NT2/D1 (cell line): Measurements from ENCODE around the gene OSBPL2.

Source experiments
- SUZ12 ChIP-seq: IDR thresholded peaks from 2 replicates; pipeline ENCODE4 v1.6.1; 2011; ENCODE audit not compliant: insufficient read length, insufficient read depth; ENCODE audit errors: extremely low read depth
- YY1 ChIP-seq: IDR thresholded peaks from 2 replicates; pipeline ENCODE4 v1.6.1; 2011; ENCODE audit not compliant: insufficient read length, insufficient read depth

DNA sequence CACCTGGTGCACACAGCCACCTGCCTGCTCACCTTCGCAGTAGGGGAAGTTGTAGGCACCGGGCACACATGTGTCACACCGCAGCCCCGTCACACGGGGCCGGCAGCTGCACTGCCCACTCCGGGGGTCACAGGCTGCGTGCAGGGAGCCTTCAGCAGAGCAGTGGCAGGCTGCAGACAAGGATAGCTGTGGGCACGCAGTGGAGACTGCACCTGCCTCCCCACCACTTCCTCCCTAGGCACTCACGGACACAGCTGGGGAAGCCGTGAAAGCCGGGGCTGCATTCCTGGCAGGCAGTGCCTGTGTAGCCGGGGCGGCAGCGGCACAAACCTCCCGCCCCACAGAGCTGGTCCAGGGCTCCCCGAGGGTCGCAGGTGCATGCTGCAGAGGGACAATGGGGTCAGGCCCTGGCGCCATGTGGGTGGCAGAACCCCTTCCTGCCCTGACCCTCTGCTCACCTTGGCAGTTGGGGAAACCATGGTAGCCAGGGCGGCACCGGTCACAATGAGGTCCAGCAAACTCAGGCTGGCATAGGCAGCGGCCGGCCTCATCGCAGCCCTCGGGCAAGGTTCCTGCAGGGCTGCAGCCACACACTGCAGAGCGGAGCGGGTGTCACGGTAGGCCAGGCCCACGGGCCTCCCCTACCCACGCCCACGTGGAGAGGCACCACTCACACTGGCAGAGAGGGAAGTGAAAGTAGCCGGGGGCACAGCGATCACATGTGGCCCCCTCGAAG is 99.4 kb downstream of the OSBPL2 start:
- no peak for TF ChIP-seq YY1
- no peak for TF ChIP-seq SUZ12
